K562 (cell line): ENCODE measurements around the gene IGSF9. TPM values are rescaled to one million over a fixed set of nuclear protein-coding genes. Genes with fewer than 3 reads are reported as not detected.

Experiments used
- ATAC-seq: fragments of 200-7000 bp; cut with Tn5 transposase; 3 replicates; pipeline ENCODE4 v1.9.1; 2020; ENCODE audit warnings: moderate library complexity
- BruUV-seq: library from RNA; stranded (reverse); fragments of 400-500 nt; replicated peaks from 2 replicates; lab custom pipeline; 2021; lab: Mats Ljungman, UMichigan
- CTCF ChIA-PET: fragments of 300-600 bp; formaldehyde crosslinking; extraction: SDS; loops from one replicate; lab custom pipeline; 2021; ENCODE audit warnings: low intra/inter-chr PET ratio; lab: Yijun Ruan, JAX
- POLR2A ChIA-PET: fragments of 300-600, 350-650 bp; sonication (Branson Sonifier 250); formaldehyde crosslinking; extraction: SDS; loops from one replicate; lab custom pipeline; 2021; ENCODE audit warnings: antibody characterized with exemption, inconsistent platforms; lab: Yijun Ruan, JAX
- DNase-seq, 4 experiments: peaks; one replicate each; pipeline versions ENCODE4 v3.0.0 to v3.0.0-alpha.2; 2011 to 2018; ENCODE audit warnings: low spot score in 3 of 4, mixed read lengths in 3 of 4; ENCODE audit errors: extremely low read depth in 1 of 4
- FAIRE-seq: peaks from 2 replicates; lab custom pipeline; 2011; peaks lifted over from hg19 to GRCh38; lab: Jason Lieb, UNC
- H2AFZ ChIP-seq: 2 replicates; pipeline ENCODE4 v1.6.0; 2011; ENCODE audit warnings: low read depth, low read length, control low read depth, inconsistent platforms
- H3K27ac ChIP-seq: fragments of 200-600 bp; 3 replicates; pipeline ENCODE4 v1.8.0; 2011; ENCODE audit warnings: low read depth, mild to moderate bottlenecking, control low read depth, inconsistent platforms, low read length, moderate library complexity, mixed read lengths; ENCODE audit errors: extremely low read depth
- H3K27me3 ChIP-seq, 2 experiments: fragments of 300-600 bp in 1 of 2; 2 replicates in 1 of 2; 3 replicates in 1 of 2; pipeline versions ENCODE4 v1.6.0 to v1.8.0; 2011; ENCODE audit warnings: inconsistent platforms in 2 of 2, low read length in 2 of 2, mild to moderate bottlenecking in 1 of 2, mixed read lengths in 1 of 2, moderate library complexity in 1 of 2; ENCODE audit not compliant: control insufficient read depth in 2 of 2, insufficient read depth in 2 of 2
- H3K36me3 ChIP-seq: fragments of 300-600 bp; 3 replicates; pipeline ENCODE4 v1.8.0; 2011; ENCODE audit warnings: mild to moderate bottlenecking, low read length, inconsistent platforms; ENCODE audit not compliant: control insufficient read depth, insufficient read depth
- H3K4me1 ChIP-seq, 2 experiments: fragments of 200-600 bp in 1 of 2; replicated peaks in 1 of 2; 2 replicates in 1 of 2; 3 replicates in 1 of 2; pipeline versions ENCODE4 v1.5.1 to v1.8.0; 2011; ENCODE audit warnings: inconsistent platforms in 2 of 2, low read length in 2 of 2, mild to moderate bottlenecking in 1 of 2, mixed read lengths in 1 of 2, moderate library complexity in 1 of 2; ENCODE audit not compliant: control insufficient read depth in 2 of 2, insufficient read depth in 2 of 2
- H3K4me2 ChIP-seq: 2 replicates; pipeline ENCODE4 v1.6.1; 2011; ENCODE audit warnings: low read length, control low read depth, inconsistent platforms, mixed read lengths; ENCODE audit not compliant: insufficient read depth
- H3K4me3 ChIP-seq: fragments of 200-600 bp; sonication (generic), shearing (Covaris generic); 2 replicates; pipeline ENCODE4 v1.5.1; 2016; ENCODE audit warnings: control low read depth, inconsistent platforms
- H3K79me2 ChIP-seq: fragments of 200-600 bp; 3 replicates; pipeline ENCODE4 v1.8.0; 2011; ENCODE audit warnings: low read length, inconsistent platforms; ENCODE audit not compliant: control insufficient read depth, insufficient read depth
- H3K9ac ChIP-seq, 2 experiments: 2 replicates each; pipeline versions ENCODE4 v1.6.0 to v1.6.1; 2011; ENCODE audit warnings: low read depth in 2 of 2, low read length in 2 of 2, control low read depth in 1 of 2, inconsistent platforms in 1 of 2, mild to moderate bottlenecking in 1 of 2, mixed read lengths in 1 of 2; ENCODE audit not compliant: insufficient read depth in 1 of 2
- H3K9me1 ChIP-seq: one replicate; pipeline ENCODE4 v1.6.0; 2011; ENCODE audit warnings: inconsistent platforms, mild to moderate bottlenecking, low read length, moderate library complexity; ENCODE audit not compliant: control insufficient read depth, insufficient read depth
- H3K9me3 ChIP-seq: replicated peaks from 2 replicates; pipeline ENCODE4 v1.5.1; 2011; ENCODE audit warnings: low read depth, low read length, inconsistent platforms; ENCODE audit not compliant: control insufficient read depth, insufficient read depth
- H4K20me1 ChIP-seq: replicated peaks from 2 replicates; pipeline ENCODE4 v1.6.1; 2011; ENCODE audit warnings: low read length, inconsistent platforms, mixed read lengths; ENCODE audit not compliant: control insufficient read depth, insufficient read depth
- ETS1 ChIP-seq: conservative IDR thresholded peaks from 2 replicates; pipeline ENCODE4 v1.6.1; 2011; ENCODE audit warnings: low read depth, mild to moderate bottlenecking, low read length; ENCODE audit not compliant: control insufficient read depth
- ETV5 ChIP-seq: sonication (generic); formaldehyde crosslinking; IDR thresholded peaks from 2 replicates; pipeline ENCODE4 v1.4.0; 2020; ENCODE audit warnings: low read depth, mild to moderate bottlenecking, missing genetic modification reagents
- HDGF ChIP-seq: fragments of 450-650 bp; IDR thresholded peaks from 2 replicates; pipeline ENCODE4 v1.6.1; 2016
- IFI16 ChIP-seq: fragments of 250-450 bp; sonication (Bioruptor Pico); IDR thresholded peaks from 2 replicates; pipeline ENCODE4 v2.1.2; 2022; ENCODE audit warnings: mild to moderate bottlenecking, inconsistent platforms
- MAX ChIP-seq: sonication (generic); formaldehyde crosslinking; IDR thresholded peaks from 2 replicates; pipeline ENCODE4 v1.9.0; 2022; ENCODE audit warnings: mild to moderate bottlenecking, missing genetic modification reagents
- MIER1 ChIP-seq: fragments of 450-650 bp; IDR thresholded peaks from 2 replicates; pipeline ENCODE4 v1.6.1; 2016; ENCODE audit warnings: antibody characterized with exemption, mild to moderate bottlenecking, low read depth
- POLR2B ChIP-seq: fragments of 450-650 bp; IDR thresholded peaks from 2 replicates; pipeline ENCODE4 v1.6.1; 2018; ENCODE audit warnings: low read depth; ENCODE audit not compliant: partially characterized antibody
- RBM14 ChIP-seq: fragments of 200-400 bp; formaldehyde crosslinking; IDR thresholded peaks from 2 replicates; pipeline ENCODE4 v1.6.1; 2018; ENCODE audit warnings: low read depth, mild to moderate bottlenecking, low read length, moderate library complexity, borderline replicate concordance; ENCODE audit not compliant: insufficient read depth
- ZBTB43 ChIP-seq: sonication (generic); formaldehyde crosslinking; IDR thresholded peaks from 2 replicates; pipeline ENCODE4 v1.8.0; 2023; ENCODE audit warnings: mild to moderate bottlenecking, missing genetic modification reagents
- ZMIZ1 ChIP-seq, 2 experiments: fragments of 150-350 bp in 1 of 2; IDR thresholded peaks; 2 replicates each; pipeline ENCODE4 v1.6.1; 2012 to 2016; ENCODE audit warnings: low read depth in 2 of 2, low read length in 2 of 2, mild to moderate bottlenecking in 1 of 2, moderate library complexity in 1 of 2
- ZNF586 ChIP-seq: fragments of 450-650 bp; formaldehyde crosslinking; conservative IDR thresholded peaks from 2 replicates; pipeline ENCODE4 v1.4.0; 2020; ENCODE audit warnings: mild to moderate bottlenecking, moderate library complexity
- WGBS: fragments of 100-300 bp; shearing (Covaris generic); methylation state at CpG from one replicate; pipeline ENCODE4 v1.1.6; 2016; ENCODE audit warnings: low coverage, mixed read lengths; ENCODE audit not compliant: insufficient coverage; ENCODE audit errors: missing lambda C conversion rate; 5-methylcytosine and 5-hydroxymethylcytosine counted together
- in situ Hi-C: fragments of 300-500 bp; cut with MboI; formaldehyde crosslinking; loops from 4 replicates; pipeline ENCODE4 v1.15.0; 2018; ENCODE audit warnings: inconsistent platforms, mixed read lengths
- intact Hi-C: fragments of 100-400 bp; cut with micrococcal nuclease; formaldehyde crosslinking; loops from 2 replicates; pipeline ENCODE4 v1.14.2; 2022
- polyA plus RNA-seq, 8 experiments: library from polyadenylated mRNA; depleted of rRNA in 4 of 8; stranded (reverse) in 5 of 8; unstranded in 3 of 8; fragments of >200 nt; fragmentation: Nextera tagmentation in 2 of 8; fragmentation: Illumina TruSeq in 1 of 8; extraction: Ambion mirVana in 2 of 8; extraction: Trizol in 1 of 8; gene quantifications; 2 replicates each; pipeline versions ENCODE4 v1.2.1 to v1.2.3, GENCODE V29; 2011 to 2014; ENCODE audit warnings: inconsistent platforms in 1 of 8, missing spikeins in 1 of 8
- total RNA-seq, 7 experiments: library from RNA; depleted of rRNA in 6 of 7; stranded (reverse); fragments of >200 nt in 6 of 7; fragmentation: Illumina TruSeq in 2 of 7; extraction: Trizol in 2 of 7; gene quantifications; 2 replicates each; pipeline versions ENCODE4 v1.2.1 to v1.2.3, GENCODE V29; 2011 to 2021; ENCODE audit warnings: low replicate concordance in 1 of 7

Gene IGSF9
- total and polyA plus RNA-seq, 9 of the 15 experiments (the other 6 are each of a cell fraction or from before 2014, with no cell fraction given): 0.03 to 0.29 (median 0.07) TPM; not detected in 1

GRCh38 chr1:159952932-159953331, 7.5 kb upstream of the IGSF9 start:
- intact Hi-C loops: no loop called here
- in situ Hi-C loops: no loop called here

More at GRCh38 chr1:159952932-159953331, 7.5 kb upstream of the IGSF9 start:
- CTCF ChIA-PET: no interaction called here
- peaks cover 0 to 10% of the 10 kb centered on the region in 2 experiments; a peak in 3 of 5 replicates for H3K27me3 ChIP-seq
- no peaks in the 10 kb centered on the region for H3K36me3 ChIP-seq
- H3K9me3 ChIP-seq: no peaks in the 10 kb centered on the region
- no peaks in the 10 kb centered on the region for H3K79me2 ChIP-seq
- no peak overlapping the region for H3K27ac ChIP-seq
- H3K9me1 ChIP-seq: no peaks in the 10 kb centered on the region
- POLR2A ChIA-PET: no interaction called here
- no peak overlapping the region for H2AFZ ChIP-seq
- BruUV-seq: no TSS peak
- WGBS: 40% methylated on average over 5 of the region's 5 CpGs
- no peaks in the 10 kb centered on the region for H4K20me1 ChIP-seq
- H3K9ac ChIP-seq: no peak overlapping the region
- peaks cover 10 to 19% of the 10 kb centered on the region in 2 experiments for H3K4me1 ChIP-seq
- TF ChIP-seq MAX (CRISPR knock-in tag) (no peak), ETS1 (no peak), HDGF (no peak), IFI16 (CRISPR knock-in tag) (no peak), POLR2B (no peak), ZMIZ1 (IDR thresholded peaks at IDR 0.05; ENCODE audit: low read depth in 2 of 2, low read length in 2 of 2) (no peak), RBM14 (no peak), ZBTB43 (no peak), MIER1 (no peak), ZNF586 (no peak), ETV5 (CRISPR knock-in tag) (no peak)
- TF ChIP-seq, all 486 proteins: peak for 0
- ATAC-seq: no peak
- DNase-seq: no peak
- Histone ChIP-seq H3K4me2 (no peak overlapping the region), H3K4me3 (no peak overlapping the region)
- no peak for FAIRE-seq
